HG02588 (cell line): Measurements from ENCODE around the gene PLCL1.

Experiments used
- ATAC-seq: cut with Tn5 transposase; IDR thresholded peaks from one replicate; pipeline ENCODE4 v1.9.1; 2021; ENCODE audit warnings: mild to moderate bottlenecking, moderate library complexity; ENCODE audit not compliant: unreplicated experiment

PLCL1 gene

GRCh38 chr2:197920592-197921201, 116.3 kb downstream of the PLCL1 start:
- ATAC-seq: no peak

DNA sequence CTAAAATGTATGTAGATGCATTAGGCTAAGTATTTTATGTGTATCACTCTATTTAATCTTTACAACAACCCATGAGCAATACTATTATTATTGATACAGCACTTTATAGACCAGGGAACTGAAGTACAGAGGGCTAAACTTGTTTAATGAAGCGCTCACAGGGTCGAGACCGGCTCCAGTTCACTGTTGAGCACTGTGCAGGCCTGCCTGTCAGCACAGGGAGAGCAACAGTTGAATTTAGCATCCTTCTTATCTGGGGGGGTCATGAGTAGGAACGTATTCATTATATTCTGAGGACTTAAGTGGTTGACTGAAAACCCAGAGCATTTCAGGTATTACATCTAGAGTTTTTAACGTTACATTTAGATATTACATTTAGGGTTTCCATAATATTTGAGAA, 120.1 kb downstream of the PLCL1 start:
- no peak for ATAC-seq

- no peak for ATAC-seq
Measured at GRCh38 chr2:197925204-197925603, 120.8 kb downstream of the PLCL1 start.

- no peak for ATAC-seq
Measured at GRCh38 chr2:197925976-197926375, 121.6 kb downstream of the PLCL1 start.

GRCh38 chr2:197926673-197927072, 122.3 kb downstream of the PLCL1 start:
- no peak for ATAC-seq

- ATAC-seq: no peak
Measured at GRCh38 chr2:197927994-197928393, 123.6 kb downstream of the PLCL1 start.

DNA sequence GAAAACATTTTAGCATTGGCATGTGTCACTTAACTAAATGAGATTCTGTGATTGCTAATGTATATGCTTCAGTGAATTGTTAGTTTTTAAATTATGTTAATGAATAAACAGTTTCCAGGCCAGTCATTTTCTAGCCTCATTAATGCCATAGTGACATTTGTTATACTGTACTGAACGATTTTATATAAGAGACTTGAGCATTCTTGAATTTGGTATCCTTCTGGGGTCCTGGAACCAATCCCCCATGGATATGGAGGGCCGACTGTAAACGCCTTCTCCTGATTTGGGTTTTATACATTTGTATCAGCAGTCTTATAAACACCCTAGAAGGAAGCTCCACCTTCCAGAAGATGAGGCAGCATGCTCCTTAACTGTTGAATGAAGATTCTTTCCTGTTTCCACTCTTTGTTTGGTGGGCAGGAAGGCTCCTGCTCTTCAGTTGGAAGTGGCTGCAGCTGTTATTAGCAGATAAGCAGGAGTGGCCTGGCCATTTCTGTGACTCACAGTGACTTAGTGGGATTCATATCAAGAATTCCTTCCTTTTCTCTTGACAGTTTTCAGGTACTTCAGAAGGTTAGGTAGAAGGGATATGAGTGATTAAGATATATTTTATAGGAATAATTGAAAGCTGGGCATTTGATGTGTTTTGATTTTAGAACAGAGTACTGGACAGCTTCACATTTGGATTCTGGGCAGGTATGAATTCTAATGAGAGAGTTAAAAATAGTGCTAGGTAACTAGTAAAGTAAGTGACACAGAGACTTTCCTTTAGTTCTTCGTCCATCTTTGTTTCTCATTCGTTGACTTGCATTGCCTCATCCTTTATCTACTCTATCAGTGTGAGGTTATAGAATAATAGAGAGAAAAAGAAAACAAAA, 124.9 kb downstream of the PLCL1 start:
- no peak for ATAC-seq

- no peak for ATAC-seq
Measured at GRCh38 chr2:197929886-197930227, 125.5 kb downstream of the PLCL1 start.

DNA sequence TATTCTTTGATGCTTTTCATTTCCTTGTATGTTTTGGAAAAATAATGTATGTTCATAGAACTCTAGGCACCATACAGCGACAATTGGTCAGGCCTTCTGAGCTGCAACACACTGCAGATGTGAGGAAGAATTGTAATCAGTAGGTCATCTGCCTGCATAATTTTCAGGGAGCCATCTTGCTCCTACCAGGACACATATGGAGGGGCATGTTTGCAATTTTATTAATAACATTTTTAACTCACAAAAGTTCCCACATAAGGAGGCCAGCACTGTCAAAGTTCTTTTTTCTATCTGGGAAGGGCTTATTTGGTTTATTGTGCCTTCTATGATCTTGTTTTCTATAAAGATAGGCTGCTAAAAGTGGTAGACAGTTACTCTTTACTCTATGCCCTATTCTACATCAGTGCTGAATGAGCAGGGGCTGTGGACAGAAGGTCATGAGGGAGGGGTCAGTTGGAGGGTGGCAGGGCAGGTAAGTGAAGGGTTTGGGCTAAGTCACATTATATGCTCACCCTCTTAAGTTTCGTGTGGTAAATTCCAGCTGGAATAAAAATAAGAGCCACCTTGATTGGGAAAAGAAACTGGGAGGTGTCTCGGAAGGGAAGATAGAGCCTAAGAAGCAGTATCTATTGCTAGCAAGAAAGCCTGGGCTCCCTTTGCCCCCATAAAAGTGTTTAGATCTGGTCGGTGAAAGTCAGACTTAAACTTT, 126.3 kb downstream of the PLCL1 start:
- no peak for ATAC-seq

- ATAC-seq: no peak
Measured at GRCh38 chr2:197931661-197932312, 127.4 kb downstream of the PLCL1 start.

DNA sequence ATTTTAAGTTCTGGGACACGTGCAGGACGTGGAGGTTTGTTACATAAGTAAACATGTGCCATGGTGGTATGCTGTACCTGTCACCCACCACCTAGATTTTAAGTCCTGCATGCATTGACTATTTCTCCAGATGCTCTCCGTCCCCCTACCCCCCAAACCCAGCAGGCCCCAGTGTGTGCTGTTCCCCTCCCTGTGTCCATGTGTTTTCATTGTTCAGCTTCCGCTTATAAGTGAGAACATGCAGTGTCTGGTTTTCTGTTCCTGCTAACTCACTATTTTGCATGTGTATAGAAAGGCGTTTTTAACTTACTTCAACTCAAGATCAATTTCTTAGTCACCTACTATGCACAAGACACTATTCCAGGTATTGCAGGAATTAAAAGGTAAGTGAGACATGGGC, 128.0 kb downstream of the PLCL1 start:
- no peak for ATAC-seq

DNA sequence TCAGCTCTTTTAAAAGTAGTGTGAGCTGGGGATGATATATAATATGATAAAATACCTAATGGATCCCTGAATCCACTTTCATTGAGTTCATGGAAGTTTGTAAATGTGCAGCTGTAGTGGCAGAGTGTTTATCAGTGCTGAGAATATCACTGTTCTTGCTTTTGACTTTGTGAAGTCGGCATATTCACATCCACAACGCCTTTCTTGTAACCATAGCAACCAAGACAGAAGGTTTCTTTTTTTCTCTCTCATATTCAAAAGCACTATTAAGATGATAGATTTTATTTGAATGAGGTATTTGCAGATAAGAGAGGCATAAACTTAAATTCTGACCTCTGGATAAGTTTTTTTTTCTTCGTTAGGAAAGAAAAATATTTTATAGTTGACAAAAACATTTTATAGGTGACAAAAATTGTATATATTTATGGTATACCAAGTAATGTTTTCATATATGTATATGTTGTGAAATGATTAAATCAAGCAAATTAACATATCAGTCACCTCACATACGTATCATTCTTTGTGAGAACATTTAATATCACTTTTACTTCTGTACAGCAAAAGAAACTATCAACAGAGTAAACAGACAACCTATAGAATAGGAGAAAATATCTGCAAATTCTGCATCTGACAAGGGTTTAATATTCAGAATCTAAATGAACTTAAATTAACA, 130.0 kb downstream of the PLCL1 start:
- no peak for ATAC-seq

- no peak for ATAC-seq
Measured at GRCh38 chr2:197934934-197935289, 130.5 kb downstream of the PLCL1 start.

DNA sequence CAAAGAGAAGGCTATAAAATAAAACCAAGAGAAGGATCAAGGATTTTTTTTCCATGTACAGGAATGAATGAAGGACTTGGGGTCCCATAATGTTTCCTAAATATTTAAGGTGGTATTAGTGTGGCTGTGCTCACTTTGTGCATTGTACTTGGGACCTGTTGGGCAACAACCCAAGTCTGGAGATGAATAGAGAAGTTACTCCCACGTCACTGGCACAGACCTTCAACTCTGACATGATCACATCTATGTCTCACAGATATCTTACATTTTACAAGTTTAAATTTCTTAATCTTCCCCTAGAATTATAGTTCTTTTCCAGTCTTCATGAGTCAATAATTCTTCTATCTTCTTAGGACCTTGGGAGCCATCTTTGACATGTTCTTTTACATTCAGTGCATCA, 133.4 kb downstream of the PLCL1 start:
- ATAC-seq: no peak

DNA sequence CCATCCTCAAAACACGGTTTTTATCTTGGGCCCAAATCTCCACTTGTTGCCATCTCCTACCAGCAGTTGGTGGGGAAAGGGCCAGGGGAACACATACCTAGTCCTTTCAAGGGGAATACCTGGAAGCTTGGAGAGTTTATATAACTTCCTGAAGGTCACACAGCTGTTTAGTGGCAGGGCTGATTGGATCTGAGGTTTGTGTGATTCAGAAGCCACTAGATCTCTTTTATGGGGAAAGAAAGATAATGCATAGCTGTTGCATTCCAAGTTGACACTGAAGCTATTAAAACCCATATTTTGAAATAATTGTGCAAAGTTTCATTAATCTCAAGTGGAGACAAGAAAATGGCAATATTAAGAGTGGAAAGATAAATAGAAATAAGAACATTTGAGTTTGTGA, 134.2 kb downstream of the PLCL1 start:
- ATAC-seq: no peak

- ATAC-seq: no peak
Measured at GRCh38 chr2:197939787-197940186, 135.4 kb downstream of the PLCL1 start.

DNA sequence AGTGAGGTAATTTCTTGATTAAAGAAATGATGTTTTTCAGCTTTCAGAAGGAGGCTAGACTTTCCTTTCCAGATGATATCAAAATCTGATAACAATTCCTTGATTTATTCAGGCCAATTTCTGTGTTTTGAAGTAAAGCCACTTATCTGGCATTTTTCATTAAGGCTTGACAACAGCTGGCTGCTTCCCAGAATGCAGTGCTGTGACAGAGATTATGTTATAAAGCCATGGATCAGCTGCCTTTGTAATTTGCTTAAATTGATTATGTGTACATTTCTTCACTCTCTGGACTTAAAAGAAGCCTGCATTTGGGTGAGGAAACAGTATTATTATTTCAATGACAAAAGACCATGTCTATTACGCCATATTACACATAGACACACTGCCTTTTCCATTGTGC, 136.0 kb downstream of the PLCL1 start:
- ATAC-seq: no peak

DNA sequence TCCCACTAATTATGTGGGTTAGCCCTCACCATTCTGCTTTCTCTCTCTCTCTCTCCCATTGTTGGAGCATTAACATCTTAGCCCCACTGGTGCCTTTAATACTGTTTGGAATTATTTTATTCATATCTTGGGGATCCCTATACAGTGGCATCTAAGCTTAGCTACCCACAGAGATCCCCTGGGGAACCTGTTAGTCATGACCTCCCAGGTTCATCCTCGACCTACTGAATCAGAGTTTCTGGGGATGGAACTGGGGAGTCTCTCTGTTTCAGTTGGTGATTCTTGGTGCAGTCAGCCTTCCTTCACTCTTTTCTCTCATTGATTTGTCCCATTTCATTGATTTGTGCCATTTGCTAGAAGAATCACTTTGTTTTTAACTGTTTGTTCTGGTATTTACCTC, 137.3 kb downstream of the PLCL1 start:
- ATAC-seq: no peak

DNA sequence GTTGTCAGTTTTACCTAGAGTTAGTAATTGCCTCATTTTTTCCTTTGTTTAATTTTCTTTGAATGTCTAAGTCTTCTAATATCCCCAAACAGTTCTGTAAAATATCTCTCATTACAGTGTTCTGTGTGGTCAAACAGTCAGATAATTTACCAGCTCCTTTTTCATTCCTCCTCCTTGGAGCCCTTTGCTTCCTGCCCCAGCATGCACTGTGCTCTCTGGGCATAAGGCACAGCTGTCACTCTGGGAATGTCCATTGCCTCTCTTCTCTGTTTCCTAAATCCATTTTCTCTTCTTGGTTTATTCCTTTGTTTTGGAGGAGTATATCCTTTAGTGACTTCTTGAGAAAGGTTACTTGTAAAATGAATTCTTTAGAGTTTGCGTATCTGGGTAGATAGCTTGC, 139.3 kb downstream of the PLCL1 start:
- no peak for ATAC-seq

DNA sequence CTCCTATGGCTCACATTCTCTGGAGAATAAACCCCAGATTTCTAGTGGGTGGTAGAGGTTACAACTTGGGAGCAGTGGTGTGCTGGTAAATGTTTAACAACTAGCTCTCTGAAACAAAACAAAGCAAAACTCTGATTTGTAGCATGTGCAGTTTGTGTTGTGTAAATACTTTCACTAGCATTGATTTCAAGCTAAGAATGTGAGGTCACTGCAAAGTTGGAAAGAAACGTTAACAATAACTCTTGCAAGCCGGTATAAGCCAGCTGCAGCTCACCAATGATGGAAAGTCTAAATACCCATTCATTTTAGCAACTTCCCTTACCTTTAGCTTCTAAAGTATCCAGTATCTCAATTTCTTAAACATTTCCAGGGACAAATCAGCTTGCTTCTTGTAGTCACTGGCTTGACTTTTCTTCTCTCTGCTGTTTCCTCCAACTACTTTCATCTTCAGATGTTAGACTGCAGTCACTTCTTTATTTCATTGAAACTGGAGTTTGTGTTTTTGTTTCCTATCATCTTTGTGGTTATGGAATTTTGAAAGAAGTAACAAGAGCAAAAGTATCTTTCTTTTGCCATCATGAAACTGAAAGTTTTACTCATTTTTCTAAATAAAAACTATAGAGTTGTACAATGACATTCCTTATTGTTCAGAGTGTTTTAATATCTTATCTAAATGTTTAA, 140.2 kb downstream of the PLCL1 start:
- ATAC-seq: no peak
